Activated naive CD8-positive, alpha-beta T cell treated with anti-CD3 and anti-CD28 coated beads for 36 hours (primary cell): ENCODE results near the gene CHN2. TPM values are rescaled to one million over a fixed set of nuclear protein-coding genes. Genes with fewer than 3 reads are reported as not detected.
"Not testable (repeated sequence)": the region's sequence is repeated elsewhere in the genome, so short reads cannot be mapped to it uniquely, and the experiment has no call there.

ENCODE experiments used
- DNase-seq: peaks from one replicate; pipeline ENCODE4 v3.0.0; 2021
- H3K27ac Mint-ChIP-seq: one replicate; pipeline ENCODE4 v1.8.0; 2022; ENCODE audit warnings: mild to moderate bottlenecking, moderate library complexity, mixed read lengths
- H3K27me3 Mint-ChIP-seq: one replicate; pipeline ENCODE4 v1.8.0; 2022; ENCODE audit warnings: mild to moderate bottlenecking, mixed read lengths
- H3K36me3 Mint-ChIP-seq: one replicate; pipeline ENCODE4 v1.8.0; 2021; ENCODE audit warnings: mild to moderate bottlenecking, mixed read lengths
- H3K4me1 Mint-ChIP-seq: one replicate; pipeline ENCODE4 v1.8.0; 2021; ENCODE audit warnings: mixed read lengths
- H3K4me3 Mint-ChIP-seq: one replicate; pipeline ENCODE4 v1.8.0; 2022; ENCODE audit warnings: mild to moderate bottlenecking, moderate library complexity, mixed read lengths
- H3K9me3 Mint-ChIP-seq: one replicate; pipeline ENCODE4 v1.8.0; 2022; ENCODE audit warnings: mixed read lengths
- total RNA-seq, 2 experiments: library from RNA; stranded (reverse); gene quantifications; one replicate each; pipeline ENCODE4 v1.2.3, GENCODE V29; 2021

Gene CHN2
- total RNA-seq, 2 experiments from 2014 or later = 0.80 to 1.6 TPM

DNA sequence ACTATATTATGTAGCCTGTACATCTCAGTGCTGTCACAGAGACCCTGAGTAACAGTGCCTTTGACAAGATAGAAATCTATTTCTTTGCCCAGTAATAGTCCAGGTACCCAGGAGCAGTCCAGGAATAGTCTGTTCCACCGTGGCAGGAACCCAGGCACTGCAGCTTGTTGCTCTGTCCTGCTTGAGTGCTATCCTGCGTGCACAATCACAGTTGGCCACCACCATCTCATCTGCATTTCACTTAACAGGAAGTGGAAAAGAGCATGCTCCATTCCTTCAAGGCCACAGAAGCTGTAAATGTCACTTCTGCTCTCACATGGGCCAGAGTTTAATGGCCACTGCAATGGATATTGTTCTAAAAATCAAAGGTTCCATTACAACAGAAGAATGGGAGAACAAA, 307.6 kb downstream of the CHN2 start:
- Mint-ChIP-seq H3K9me3 (no peaks in the 10 kb centered on the region), H3K27me3 (no peaks in the 10 kb centered on the region), H3K36me3 (no peaks in the 10 kb centered on the region), H3K4me1 (no peaks in the 10 kb centered on the region), H3K27ac (no peak overlapping the region), H3K4me3 (no peak overlapping the region)
- no peak for DNase-seq

GRCh38 chr7:29505931-29506330, 311.4 kb downstream of the CHN2 start:
- no peak for DNase-seq
- no peaks in the 10 kb centered on the region for H3K27me3 Mint-ChIP-seq
- no peaks in the 10 kb centered on the region for H3K36me3 Mint-ChIP-seq
- no peak overlapping the region for H3K4me3 Mint-ChIP-seq
- no peaks in the 10 kb centered on the region for H3K9me3 Mint-ChIP-seq
- H3K4me1 Mint-ChIP-seq = no peaks in the 10 kb centered on the region
- H3K27ac Mint-ChIP-seq = no peak overlapping the region

DNA sequence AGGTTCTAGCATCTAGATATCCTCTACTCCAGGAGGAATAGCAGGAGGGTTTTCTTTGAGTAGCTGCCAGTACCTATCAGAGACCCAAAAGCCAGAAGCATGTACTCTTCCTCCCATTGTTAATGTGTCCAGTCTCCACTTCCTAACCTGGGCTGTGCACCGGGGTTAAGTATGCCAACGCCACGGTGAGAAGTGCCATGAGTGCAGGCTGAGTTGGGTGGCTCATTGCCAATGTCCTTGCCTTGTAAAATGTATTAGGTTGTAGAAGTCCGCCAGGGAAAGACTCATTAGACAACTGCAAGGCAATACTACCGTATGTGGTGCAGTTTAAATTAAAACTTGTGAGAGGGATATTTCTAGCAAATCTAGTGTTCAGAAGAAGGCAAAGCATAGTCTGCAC, 314.0 kb downstream of the CHN2 start:
- H3K27me3 Mint-ChIP-seq = no peaks in the 10 kb centered on the region
- H3K27ac Mint-ChIP-seq = no peak overlapping the region
- no peaks in the 10 kb centered on the region for H3K4me1 Mint-ChIP-seq
- H3K36me3 Mint-ChIP-seq = no peaks in the 10 kb centered on the region
- H3K9me3 Mint-ChIP-seq = no peaks in the 10 kb centered on the region
- DNase-seq = no peak
- no peak overlapping the region for H3K4me3 Mint-ChIP-seq

GRCh38 chr7:29510028-29510427, 315.5 kb downstream of the CHN2 start:
- DNase-seq = no peak
- Mint-ChIP-seq H3K27me3 (no peaks in the 10 kb centered on the region), H3K36me3 (no peaks in the 10 kb centered on the region), H3K27ac (no peak overlapping the region), H3K4me3 (no peak overlapping the region), H3K4me1 (no peaks in the 10 kb centered on the region), H3K9me3 (no peaks in the 10 kb centered on the region)

DNA sequence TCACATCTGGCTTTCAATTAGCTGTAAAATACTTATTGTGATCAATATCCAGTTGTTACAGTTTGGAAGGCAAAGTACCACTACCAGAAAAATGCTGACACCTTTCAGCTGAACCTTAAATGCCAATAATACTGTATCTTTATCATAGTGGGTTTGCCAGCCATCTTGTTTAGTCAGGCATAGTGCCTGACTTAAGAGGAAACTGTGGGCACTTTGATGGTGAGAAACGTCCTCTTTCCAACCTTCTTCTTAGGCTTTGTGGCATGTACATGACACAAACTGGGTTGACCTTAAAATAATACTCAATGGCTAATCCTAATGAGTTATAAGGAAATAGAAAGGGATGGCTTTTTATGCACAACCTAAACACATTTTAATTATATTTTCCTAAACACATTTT, 316.8 kb downstream of the CHN2 start:
- Mint-ChIP-seq H3K9me3 (no peaks in the 10 kb centered on the region), H3K4me3 (no peak overlapping the region), H3K27ac (no peak overlapping the region), H3K36me3 (no peaks in the 10 kb centered on the region), H3K27me3 (no peaks in the 10 kb centered on the region), H3K4me1 (no peaks in the 10 kb centered on the region)
- DNase-seq = no peak

DNA sequence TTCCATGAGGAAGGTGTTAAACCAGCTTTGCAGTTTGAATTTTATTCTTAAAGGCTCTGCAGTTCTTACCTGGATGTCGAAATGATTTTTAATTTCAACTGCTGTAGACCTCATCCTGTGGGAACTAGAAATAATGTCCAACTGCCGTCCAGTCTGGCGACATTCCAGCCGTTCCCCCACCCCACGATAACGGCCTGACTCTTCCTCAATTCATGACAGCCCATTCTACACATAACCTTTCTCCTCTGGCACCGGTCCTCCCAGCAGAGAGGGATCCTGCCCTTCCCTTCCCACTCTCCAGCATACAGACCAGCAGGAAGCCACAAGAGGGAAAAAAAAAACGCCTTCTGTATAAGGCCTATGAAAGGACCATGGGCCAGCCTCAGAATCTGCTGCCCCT, 317.3 kb downstream of the CHN2 start:
- no peak overlapping the region for H3K27ac Mint-ChIP-seq
- DNase-seq = no peak
- no peaks in the 10 kb centered on the region for H3K4me1 Mint-ChIP-seq
- no peaks in the 10 kb centered on the region for H3K9me3 Mint-ChIP-seq
- no peak overlapping the region for H3K4me3 Mint-ChIP-seq
- no peaks in the 10 kb centered on the region for H3K36me3 Mint-ChIP-seq
- no peaks in the 10 kb centered on the region for H3K27me3 Mint-ChIP-seq

DNA sequence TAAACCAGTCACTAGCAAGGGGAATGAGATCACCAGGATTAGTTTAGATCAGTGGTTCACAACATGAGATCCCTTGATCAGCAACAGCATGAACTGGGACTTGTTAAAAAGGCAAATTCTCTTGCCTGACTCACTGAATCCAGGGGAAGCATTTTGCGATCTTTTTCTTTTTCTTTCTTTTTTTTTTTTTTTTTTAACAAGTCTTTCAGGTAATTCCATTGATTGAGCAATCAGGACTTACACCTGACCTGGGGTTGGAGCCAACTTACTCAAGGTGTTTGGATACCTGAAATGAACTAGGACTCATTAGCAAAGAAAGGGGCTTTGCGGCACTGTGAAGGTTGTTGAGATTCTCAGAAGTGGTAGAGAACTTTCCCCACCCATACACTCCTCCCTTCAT, 321.9 kb downstream of the CHN2 start:
- peaks cover 4% of the 10 kb centered on the region for H3K9me3 Mint-ChIP-seq
- H3K4me3 Mint-ChIP-seq = no peak overlapping the region
- H3K27ac Mint-ChIP-seq = no peak overlapping the region
- peaks cover 8% of the 10 kb centered on the region for H3K27me3 Mint-ChIP-seq
- no peaks in the 10 kb centered on the region for H3K4me1 Mint-ChIP-seq
- no peak for DNase-seq
- no peaks in the 10 kb centered on the region for H3K36me3 Mint-ChIP-seq

DNA sequence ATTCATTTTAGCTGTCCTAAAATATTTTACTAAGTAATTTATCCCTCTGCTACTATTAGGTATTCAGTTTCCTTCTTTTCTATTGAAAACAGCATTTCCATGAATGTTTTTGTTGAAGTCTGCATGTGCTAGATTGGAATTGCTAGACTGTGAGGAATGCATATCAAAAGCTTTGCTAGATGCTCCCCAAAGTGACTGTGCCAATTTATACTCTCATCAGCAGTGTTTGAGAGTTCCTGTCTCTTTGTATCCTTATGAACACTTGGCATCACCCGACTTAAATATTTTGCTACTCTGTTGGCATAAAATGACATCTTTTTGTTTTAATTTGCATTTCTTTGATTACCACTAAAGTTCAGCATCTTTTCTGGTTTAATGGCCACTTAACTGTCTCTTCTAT, 324.0 kb downstream of the CHN2 start:
- H3K36me3 Mint-ChIP-seq = no peaks in the 10 kb centered on the region
- peaks cover 14% of the 10 kb centered on the region for H3K27me3 Mint-ChIP-seq
- H3K27ac Mint-ChIP-seq = no peak overlapping the region
- peaks cover 10% of the 10 kb centered on the region for H3K9me3 Mint-ChIP-seq
- no peak for DNase-seq
- no peaks in the 10 kb centered on the region for H3K4me1 Mint-ChIP-seq
- H3K4me3 Mint-ChIP-seq = no peak overlapping the region

- peaks cover 10% of the 10 kb centered on the region for H3K9me3 Mint-ChIP-seq
- no peaks in the 10 kb centered on the region for H3K36me3 Mint-ChIP-seq
- H3K27me3 Mint-ChIP-seq = peaks cover 20% of the 10 kb centered on the region
- H3K4me1 Mint-ChIP-seq = no peaks in the 10 kb centered on the region
- H3K27ac Mint-ChIP-seq = no peak overlapping the region
- no peak overlapping the region for H3K4me3 Mint-ChIP-seq
- no peak for DNase-seq
Measured at GRCh38 chr7:29523728-29524127, 329.2 kb downstream of the CHN2 start.

GRCh38 chr7:29527505-29528108, 333.0 kb downstream of the CHN2 start:
- H3K4me1 Mint-ChIP-seq = no peaks in the 10 kb centered on the region
- peaks cover 10% of the 10 kb centered on the region for H3K27me3 Mint-ChIP-seq
- peaks cover 5% of the 10 kb centered on the region for H3K9me3 Mint-ChIP-seq
- no peak for DNase-seq
- H3K4me3 Mint-ChIP-seq = no peak overlapping the region
- no peak overlapping the region for H3K27ac Mint-ChIP-seq
- H3K36me3 Mint-ChIP-seq = no peaks in the 10 kb centered on the region

GRCh38 chr7:29528526-29528925, 334.0 kb downstream of the CHN2 start:
- H3K4me3 Mint-ChIP-seq, DNase-seq, H3K36me3 Mint-ChIP-seq, H3K27ac Mint-ChIP-seq, H3K9me3 Mint-ChIP-seq, H3K4me1 Mint-ChIP-seq: not testable (repeated sequence)
- peaks cover 10% of the 10 kb centered on the region for H3K27me3 Mint-ChIP-seq

Other genes with a start within 250 kb of the CHN2 start
- not detected for gene TRIL, start 236.4 kb upstream of the CHN2 start, total RNA-seq
- not detected for gene CPVL, start 48.2 kb upstream of the CHN2 start, total RNA-seq